Testis (tissue), 3 donors: ENCODE measurements around the gene EPHB1. TPM values are rescaled to one million over a fixed set of nuclear protein-coding genes. Genes with fewer than 3 reads are reported as not detected.
"Not testable (repeated sequence)": the region's sequence is repeated elsewhere in the genome, so short reads cannot be mapped to it uniquely, and the experiment has no call there.

ENCODE experiments used
- DNase-seq: peaks from one replicate; pipeline ENCODE4 v3.0.0-alpha.2; 2019
- H3K27ac ChIP-seq, 2 donors: fragments of 200-600 bp; sonication (generic); one replicate each; pipeline ENCODE4 v1.5.1; 2019
- H3K27me3 ChIP-seq: fragments of 200-600 bp; sonication (generic); one replicate; pipeline ENCODE4 v1.5.1; 2019
- H3K36me3 ChIP-seq: fragments of 200-600 bp; sonication (generic); one replicate; pipeline ENCODE4 v1.5.1; 2017; ENCODE audit warnings: low read depth; ENCODE audit errors: missing control alignments
- H3K4me1 ChIP-seq: fragments of 200-600 bp; sonication (generic); one replicate; pipeline ENCODE4 v1.5.1; 2019
- H3K4me3 ChIP-seq, 2 donors: fragments of 200-600 bp; sonication (generic); one replicate each; pipeline ENCODE4 v1.5.1; 2017 to 2019
- H3K9me3 ChIP-seq: fragments of 200-600 bp; sonication (generic); one replicate; pipeline ENCODE4 v1.5.1; 2017
- CTCF ChIP-seq, 3 experiments: fragments of 450-650 bp in 2 of 3; fragments of 200-600 bp in 1 of 3; sonication (generic) in 1 of 3; IDR thresholded peaks; one replicate each; pipeline ENCODE4 v1.5.1; 2016 to 2019; ENCODE audit warnings: antibody characterized with exemption in 3 of 3, mild to moderate bottlenecking in 2 of 3, moderate library complexity in 1 of 3
- POLR2A ChIP-seq: fragments of 450-650 bp; IDR thresholded peaks from one replicate; pipeline ENCODE4 v1.6.1; 2017; ENCODE audit warnings: antibody characterized with exemption, mild to moderate bottlenecking, moderate library complexity
- WGBS, 2 donors: methylation state at CpG; one replicate each; pipeline ENCODE4 v1.1.5; 2018; 5-methylcytosine and 5-hydroxymethylcytosine counted together
- intact Hi-C: fragments of 100-400 bp; cut with DNase I; formaldehyde crosslinking; loops from one replicate; pipeline ENCODE4 v1.15.1; 2023; ENCODE audit warnings: low total_unique reads
- polyA plus RNA-seq: library from polyadenylated mRNA; stranded (reverse); fragments of 350-450 nt; fragmentation: Illumina TruSeq; extraction: RNeasy Lipid Tissue Mini Kit (QIAGEN cat#74804); gene quantifications from one replicate; pipeline ENCODE4 v1.2.3, GENCODE V29; 2014; ENCODE audit warnings: low read depth, low replicate concordance; ENCODE audit not compliant: insufficient read depth
- total RNA-seq, 2 donors: library from RNA; depleted of rRNA; stranded (reverse); fragments of >200 nt; gene quantifications; one replicate each; pipeline ENCODE4 v1.2.3, GENCODE V29; 2016

Gene EPHB1
- total and polyA plus RNA-seq, 3 donors from 2014 or later, result 20.8 to 37.1 (median 31.3) TPM

GRCh38 chr3:135229018-135229495, 434.0 kb downstream of the EPHB1 start:
- no peak for DNase-seq
- no peaks in the 10 kb centered on the region for H3K27me3 ChIP-seq
- intact Hi-C loops, result no loop called here
- H3K36me3 ChIP-seq, result no peaks in the 10 kb centered on the region
- H3K4me1 ChIP-seq, result no peaks in the 10 kb centered on the region
- no peak overlapping the region for H3K27ac ChIP-seq
- 54 to 57% methylated on average over 5 of the region's 5 CpGs for WGBS, 2 donors
- no peak overlapping the region for H3K4me3 ChIP-seq
- TF ChIP-seq CTCF (IDR thresholded peaks at IDR 0.05) (no peak), POLR2A (no peak)
- no peaks in the 10 kb centered on the region for H3K9me3 ChIP-seq

- H3K4me1 ChIP-seq, result no peaks in the 10 kb centered on the region
- intact Hi-C loops, result no loop called here
- no peak for DNase-seq
- H3K4me3 ChIP-seq, result no peak overlapping the region
- WGBS, 2 donors, result 63 to 67% methylated on average over 2 of the region's 2 CpGs
- TF ChIP-seq POLR2A (no peak), CTCF (IDR thresholded peaks at IDR 0.05) (no peak)
- H3K9me3 ChIP-seq, result no peaks in the 10 kb centered on the region
- no peak overlapping the region for H3K27ac ChIP-seq
- H3K27me3 ChIP-seq, result no peaks in the 10 kb centered on the region
- H3K36me3 ChIP-seq, result no peaks in the 10 kb centered on the region
These were observed 436.7 kb downstream of the EPHB1 start for GRCh38 chr3:135231737-135232136.

- WGBS, 2 donors, result 92 to 95% methylated on average over 2 of the region's 2 CpGs
- no peak overlapping the region for H3K27ac ChIP-seq
- H3K36me3 ChIP-seq, result no peaks in the 10 kb centered on the region
- intact Hi-C loops, result no loop called here
- TF ChIP-seq POLR2A (no peak), CTCF (IDR thresholded peaks at IDR 0.05) (no peak)
- H3K4me3 ChIP-seq, result no peak overlapping the region
- no peak for DNase-seq
- H3K4me1 ChIP-seq, result no peaks in the 10 kb centered on the region
- H3K27me3 ChIP-seq, result no peaks in the 10 kb centered on the region
- no peaks in the 10 kb centered on the region for H3K9me3 ChIP-seq
These were observed 437.2 kb downstream of the EPHB1 start for GRCh38 chr3:135232226-135232625.

- DNase-seq, H3K4me1 ChIP-seq, intact Hi-C loops, H3K4me3 ChIP-seq, H3K9me3 ChIP-seq, H3K36me3 ChIP-seq, H3K27me3 ChIP-seq, H3K27ac ChIP-seq: not testable (repeated sequence)
- 93 to 100% methylated on average over 3 of the region's 3 CpGs for WGBS, 2 donors
These were observed 438.4 kb downstream of the EPHB1 start for GRCh38 chr3:135233476-135233875.

GRCh38 chr3:135235541-135235940, 440.5 kb downstream of the EPHB1 start:
- Histone ChIP-seq H3K4me1 (peaks cover 8% of the 10 kb centered on the region), H3K27ac (no peak overlapping the region), H3K4me3 (no peak overlapping the region), H3K27me3 (no peaks in the 10 kb centered on the region), H3K9me3 (no peaks in the 10 kb centered on the region), H3K36me3 (no peaks in the 10 kb centered on the region)
- no peak for TF ChIP-seq POLR2A
- TF ChIP-seq CTCF (IDR thresholded peaks at IDR 0.05), result no peak
- intact Hi-C loops, result no loop called here
- no peak for DNase-seq
- 92 to 94% methylated on average over 5 of the region's 5 CpGs for WGBS, 2 donors
